Esophagus squamous epithelium (tissue), 5 donors: Measurements from ENCODE around the gene LARGE1. TPM values are rescaled to one million over a fixed set of nuclear protein-coding genes. Genes with fewer than 3 reads are reported as not detected.

Experiments used
- DNase-seq: peaks from one replicate; lab custom pipeline; 2025; lab: John Stamatoyannopoulos, UW
- H3K27ac ChIP-seq, 4 donors: fragments of 200-600 bp; sonication (generic); one replicate each; pipeline ENCODE4 v1.5.1; 2016 to 2019; ENCODE audit warnings: mild to moderate bottlenecking in 1 of 4
- H3K27me3 ChIP-seq, 4 donors: fragments of 200-600 bp; sonication (generic); 1 replicate in 3 of 4; 2 replicates in 1 of 4; pipeline versions ENCODE4 v1.5.1 to v1.6.0; 2017 to 2021; ENCODE audit warnings: antibody characterized with exemption in 1 of 4
- H3K36me3 ChIP-seq, 3 donors: fragments of 200-600 bp; sonication (generic); one replicate each; pipeline ENCODE4 v1.5.1; 2016 to 2019
- H3K4me1 ChIP-seq, 3 donors: fragments of 200-600 bp; sonication (generic); one replicate each; pipeline ENCODE4 v1.5.1; 2017 to 2019
- H3K4me3 ChIP-seq, 4 donors: fragments of 200-600 bp; sonication (generic); 1 replicate in 3 of 4; 2 replicates in 1 of 4; pipeline ENCODE4 v1.5.1; 2016 to 2019; ENCODE audit warnings: mild to moderate bottlenecking in 2 of 4, moderate library complexity in 1 of 4
- H3K9me3 ChIP-seq, 3 donors: fragments of 200-600 bp; sonication (generic); one replicate each; pipeline ENCODE4 v1.5.1; 2016 to 2019
- CTCF ChIP-seq, 6 experiments: fragments of 450-650 bp in 4 of 6; fragments of 200-600 bp in 2 of 6; sonication (generic) in 2 of 6; IDR thresholded peaks; one replicate each; pipeline ENCODE4 v1.5.1; 2016 to 2019; ENCODE audit warnings: antibody characterized with exemption in 6 of 6, mild to moderate bottlenecking in 4 of 6, moderate library complexity in 4 of 6
- POLR2A ChIP-seq, 4 donors: fragments of 450-650 bp; IDR thresholded peaks; one replicate each; pipeline ENCODE4 v1.6.1; 2017; ENCODE audit warnings: antibody characterized with exemption in 4 of 4, mild to moderate bottlenecking in 4 of 4, moderate library complexity in 3 of 4
- WGBS, 2 donors: methylation state at CpG; one replicate each; pipeline ENCODE4 v1.1.5; 2018; 5-methylcytosine and 5-hydroxymethylcytosine counted together
- intact Hi-C: fragments of 100-400 bp; cut with DNase I; formaldehyde crosslinking; loops from one replicate; pipeline ENCODE4 v1.15.0; 2022
- total RNA-seq, 4 donors: library from RNA; depleted of rRNA; stranded (reverse); fragments of >200 nt; gene quantifications; one replicate each; pipeline ENCODE4 v1.1.0, GENCODE V29; 2016
- donor health status: DM: yes; HTN: yes; CAD: no.

The LARGE1 gene
- total RNA-seq, 4 donors from 2014 or later = 5.2 to 15.1 (median 6.6) TPM

GRCh38 chr22:33806191-33806590 lies 114.1 kb downstream of the LARGE1 start:
- no peaks in the 10 kb centered on the region for H3K36me3 ChIP-seq
- peaks cover 3 to 41% (median 3%) of the 10 kb centered on the region in 3 donors for H3K4me1 ChIP-seq
- WGBS, 2 donors = 33 to 37% methylated on average over 3 of the region's 3 CpGs
- no peak for DNase-seq
- H3K27me3 ChIP-seq = no peaks in the 10 kb centered on the region
- H3K27ac ChIP-seq = no peak overlapping the region
- H3K9me3 ChIP-seq = no peaks in the 10 kb centered on the region
- intact Hi-C loops = no loop called here
- no peak overlapping the region for H3K4me3 ChIP-seq
- TF ChIP-seq POLR2A (IDR thresholded peaks at IDR 0.05) (no peak), CTCF (IDR thresholded peaks at IDR 0.05) (no peak)

- intact Hi-C loops = no loop called here
- Histone ChIP-seq H3K27me3 (no peaks in the 10 kb centered on the region), H3K36me3 (no peaks in the 10 kb centered on the region), H3K27ac (peak overlapping the region in 3 of 4 donors; percentile 18 to 65 (median 55)), H3K4me1 (peaks cover 3 to 36% (median 3%) of the 10 kb centered on the region in 3 donors), H3K4me3 (no peak overlapping the region), H3K9me3 (no peaks in the 10 kb centered on the region)
- no peak for TF ChIP-seq POLR2A (IDR thresholded peaks at IDR 0.05)
- no peak for TF ChIP-seq CTCF (IDR thresholded peaks at IDR 0.05)
- WGBS, 2 donors = 36% methylated on average over 4 to 7 of the region's 7 CpGs
- no peak for DNase-seq
Observed at GRCh38 chr22:33803371-33804282, 116.6 kb downstream of the LARGE1 start.

- Histone ChIP-seq H3K4me1 (peaks cover 0 to 10% (median 3%) of the 10 kb centered on the region in 3 donors), H3K27me3 (no peaks in the 10 kb centered on the region), H3K9me3 (no peaks in the 10 kb centered on the region), H3K4me3 (no peak overlapping the region), H3K36me3 (no peaks in the 10 kb centered on the region), H3K27ac (no peak overlapping the region)
- intact Hi-C loops = no loop called here
- TF ChIP-seq POLR2A (IDR thresholded peaks at IDR 0.05) (no peak), CTCF (IDR thresholded peaks at IDR 0.05) (no peak)
- DNase-seq = no peak
- 69 to 80% methylated on average over 6 of the region's 6 CpGs for WGBS, 2 donors
Observed at GRCh38 chr22:33798401-33798800, 121.9 kb downstream of the LARGE1 start.

- peaks cover 0 to 13% (median 0%) of the 10 kb centered on the region in 3 donors for H3K4me1 ChIP-seq
- intact Hi-C loops = no loop called here
- WGBS, 2 donors = 86 to 94% methylated on average over 5 of the region's 5 CpGs
Observed at GRCh38 chr22:33796494-33796893, 123.8 kb downstream of the LARGE1 start.

More at GRCh38 chr22:33796494-33796893, 123.8 kb downstream of the LARGE1 start:
- H3K27ac ChIP-seq = no peak overlapping the region
- H3K4me3 ChIP-seq = no peak overlapping the region
- H3K27me3 ChIP-seq = no peaks in the 10 kb centered on the region
- no peaks in the 10 kb centered on the region for H3K9me3 ChIP-seq
- TF ChIP-seq CTCF (IDR thresholded peaks at IDR 0.05) = peak in 1 of 6 experiments; percentile 7
- no peak for TF ChIP-seq POLR2A (IDR thresholded peaks at IDR 0.05)
- DNase-seq = no peak
- no peaks in the 10 kb centered on the region for H3K36me3 ChIP-seq
